HTERT RPE-1 (cell line): ENCODE results near the gene MAN2B1.
"Not testable (repeated sequence)": the region's sequence is repeated elsewhere in the genome, so short reads cannot be mapped to it uniquely, and the experiment has no call there.

Experiments used
- in situ Hi-C: fragments of 300-500 bp; cut with MboI; formaldehyde crosslinking; loops from 4 replicates; pipeline ENCODE4 v1.14.3; 2020; ENCODE audit warnings: low sequenced_read_pairs

Gene MAN2B1

DNA sequence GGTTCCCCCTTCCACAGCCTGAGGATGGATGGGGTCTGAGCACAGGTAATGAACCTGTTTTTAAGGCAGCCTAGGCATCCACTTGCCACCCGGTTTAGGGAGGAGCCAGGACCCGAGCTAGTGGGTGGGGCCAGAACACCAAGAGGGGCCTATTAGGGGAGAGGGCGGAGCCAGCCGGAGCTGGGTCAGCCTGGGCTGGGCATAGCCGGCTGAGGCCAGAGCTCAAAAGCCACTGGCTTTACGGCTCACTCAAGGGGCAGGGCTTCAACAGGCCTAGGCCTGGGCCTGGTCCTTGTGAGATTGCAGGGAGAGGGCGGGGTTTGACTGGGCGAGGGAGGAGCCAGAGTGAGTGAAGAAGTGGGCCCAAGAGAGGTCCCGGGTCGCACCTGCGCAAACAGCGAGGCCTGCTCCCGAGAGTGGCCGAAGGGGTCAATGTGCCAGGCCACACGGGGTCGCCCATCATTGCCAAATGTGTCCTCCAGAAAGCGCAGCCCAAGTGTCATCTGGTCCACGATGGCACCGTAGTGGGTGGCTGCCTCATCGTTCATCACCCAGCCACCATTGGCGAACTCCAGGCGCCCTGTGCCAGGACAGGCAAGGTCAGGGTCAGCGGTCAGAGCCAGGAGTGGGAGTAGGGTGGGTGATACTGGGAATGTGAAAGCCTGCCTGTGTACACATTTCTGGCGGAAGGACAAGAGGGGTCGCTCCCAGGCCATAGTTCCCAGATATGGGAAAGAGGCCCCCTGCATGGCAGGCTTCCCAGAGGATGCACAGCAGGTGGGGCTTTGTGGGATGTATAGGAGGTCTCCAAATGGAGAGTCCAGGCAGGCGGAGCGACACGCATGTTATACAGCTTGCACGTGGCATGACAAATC, 1.9 kb downstream of the MAN2B1 start:
- in situ Hi-C loops = no loop called here

DNA sequence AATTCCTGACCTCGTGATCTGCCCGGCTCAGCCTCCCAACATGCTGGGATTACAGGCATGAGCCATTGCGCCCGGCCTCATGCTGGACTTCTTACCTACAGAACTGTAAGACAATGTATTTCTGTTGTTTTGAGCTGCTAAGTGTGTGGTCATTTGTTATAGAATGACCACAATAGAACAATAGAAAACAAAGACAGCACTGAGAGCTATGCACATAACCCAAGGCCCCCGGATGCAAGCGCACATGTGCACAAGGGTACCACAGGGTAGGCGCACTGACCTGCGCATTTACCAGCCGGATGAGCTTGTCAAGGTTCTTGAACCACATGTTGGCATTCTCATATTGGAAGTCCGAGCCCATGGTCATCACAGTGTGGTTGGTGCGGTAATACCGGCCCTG, 5.6 kb downstream of the MAN2B1 start:
- in situ Hi-C loops = no loop called here

DNA sequence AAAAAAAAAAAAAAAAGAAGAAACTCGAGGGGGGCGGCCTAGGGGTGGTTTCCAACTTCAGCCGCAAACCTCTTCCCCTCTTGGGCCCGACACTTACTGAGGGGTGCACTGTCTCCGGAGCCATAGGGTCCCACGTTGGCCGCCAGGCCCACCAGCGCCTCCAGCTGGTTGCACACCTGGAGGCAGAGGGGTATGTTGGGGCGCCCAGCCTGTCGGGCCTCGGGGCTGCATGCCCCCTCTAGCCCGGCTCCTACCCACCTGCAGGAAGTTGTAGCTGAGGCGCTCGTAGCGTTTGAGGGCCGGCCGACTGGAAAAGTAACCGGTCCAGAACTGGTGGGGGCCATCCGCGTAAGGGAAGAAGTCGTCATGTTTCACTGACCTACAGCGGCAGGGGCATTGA, 8.6 kb downstream of the MAN2B1 start:
- in situ Hi-C loops = no loop called here

DNA sequence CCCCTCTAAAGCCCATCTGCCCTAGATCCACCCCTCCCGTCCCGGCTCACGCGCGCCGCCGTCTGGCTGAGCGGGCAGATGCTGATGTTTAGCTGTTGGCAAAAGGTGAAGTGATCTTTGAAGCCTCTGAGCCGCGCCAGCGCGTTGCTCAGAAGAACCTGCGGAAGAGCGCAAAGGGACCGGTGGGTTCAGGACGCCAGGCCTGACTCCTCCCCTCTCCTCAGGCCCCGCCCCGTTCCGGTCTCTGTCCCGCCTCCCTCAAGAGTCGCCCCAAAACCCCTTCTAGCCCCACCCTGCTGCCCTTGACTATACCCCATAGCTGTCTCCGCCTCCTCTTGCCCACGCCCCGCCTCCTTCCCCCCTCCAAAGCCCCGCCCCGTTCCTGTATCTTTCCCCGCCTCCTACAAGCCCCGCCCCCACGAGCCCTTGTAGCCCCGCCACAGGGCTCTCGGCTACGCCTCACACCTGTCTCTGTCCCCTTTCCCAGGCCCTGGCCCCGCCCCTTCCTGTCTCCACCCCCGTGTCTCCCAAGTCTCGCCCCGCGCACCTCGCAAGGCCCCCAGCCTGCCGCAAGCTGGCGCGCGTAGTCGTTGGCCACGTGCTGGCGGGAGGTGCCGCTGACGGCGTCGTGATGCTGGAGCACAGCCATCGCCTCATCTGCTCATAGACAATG, 9.5 kb downstream of the MAN2B1 start:
- in situ Hi-C loops = no loop called here

DNA sequence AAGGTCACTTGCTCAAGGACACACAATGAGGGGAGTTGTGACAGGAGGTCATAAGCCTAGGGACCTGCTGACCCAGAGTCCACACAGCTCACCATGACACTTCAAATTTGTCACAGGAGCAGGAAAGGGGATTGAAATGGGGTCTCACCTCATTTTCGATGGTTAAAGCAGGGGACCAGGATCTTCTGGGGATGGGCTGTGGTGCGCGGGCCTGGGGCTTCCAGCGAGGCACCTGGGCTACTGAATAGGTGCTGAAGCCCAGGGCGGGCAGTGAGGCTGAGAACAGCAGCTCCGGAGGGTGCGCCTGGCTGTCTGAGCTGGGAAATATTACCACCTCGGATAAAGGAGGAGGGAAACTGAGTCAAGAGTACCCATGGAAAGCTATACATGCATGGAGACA, 11.0 kb downstream of the MAN2B1 start:
- in situ Hi-C loops = no loop called here

DNA sequence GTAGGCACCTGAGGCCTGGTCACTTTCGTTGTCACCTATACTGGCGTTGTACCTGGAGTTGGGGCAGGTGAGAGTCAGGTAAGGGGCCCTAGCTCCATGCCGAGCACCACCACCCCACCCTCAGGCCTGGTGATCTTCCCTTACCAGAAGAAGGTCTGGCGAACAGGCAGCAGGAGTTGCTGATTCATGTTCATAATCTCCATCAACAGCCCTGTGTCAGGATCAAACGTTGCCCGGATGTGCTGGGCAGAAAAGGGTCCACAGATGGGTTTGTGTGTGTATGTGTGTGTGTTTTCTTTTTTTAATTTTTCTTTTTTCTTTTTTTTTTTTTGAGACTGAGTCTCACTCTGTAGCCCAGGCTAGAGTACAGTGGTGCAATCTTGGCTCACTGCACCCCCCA, 14.3 kb downstream of the MAN2B1 start:
- in situ Hi-C loops = no loop called here

DNA sequence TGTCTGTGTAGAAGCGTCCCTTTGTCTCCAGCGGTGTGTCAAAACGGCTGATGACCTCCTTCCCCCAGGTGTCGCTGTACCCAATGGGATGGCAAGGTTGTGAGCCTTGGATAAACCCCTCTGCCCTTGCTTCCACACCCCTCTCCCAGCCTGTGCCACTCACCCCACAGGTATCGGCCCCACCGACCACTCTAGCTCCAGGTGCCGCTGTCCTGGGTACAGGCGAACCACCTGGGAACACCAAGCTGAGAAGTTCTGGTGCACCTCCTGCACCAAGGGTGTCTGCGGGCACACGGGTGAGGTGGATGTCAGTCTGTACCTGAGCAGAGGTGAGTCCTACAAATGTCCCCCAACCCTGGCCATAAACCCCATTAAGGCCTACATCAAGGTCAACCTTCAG, 16.6 kb downstream of the MAN2B1 start:
- in situ Hi-C loops = no loop called here

DNA sequence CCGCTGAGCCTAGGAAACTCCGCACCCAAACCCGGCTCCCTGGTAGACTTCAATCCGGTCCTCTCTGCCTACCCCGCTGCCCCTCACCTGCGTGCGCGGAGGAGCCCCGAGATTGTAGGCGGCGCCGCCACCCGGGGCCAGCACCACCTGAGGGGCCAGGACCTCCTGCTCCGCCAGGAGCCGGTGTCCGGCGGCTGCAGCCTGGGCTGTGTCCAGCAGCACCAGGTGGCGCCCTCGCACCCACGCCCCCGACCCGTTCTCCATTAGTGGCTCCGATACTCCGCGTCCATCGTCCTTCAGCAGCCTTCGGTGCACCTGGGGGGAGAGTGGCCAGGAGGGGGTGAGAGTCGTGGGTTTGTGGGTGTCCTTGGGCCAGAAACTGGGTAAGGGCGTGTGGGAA, 18.5 kb downstream of the MAN2B1 start:
- in situ Hi-C loops = no loop called here

DNA sequence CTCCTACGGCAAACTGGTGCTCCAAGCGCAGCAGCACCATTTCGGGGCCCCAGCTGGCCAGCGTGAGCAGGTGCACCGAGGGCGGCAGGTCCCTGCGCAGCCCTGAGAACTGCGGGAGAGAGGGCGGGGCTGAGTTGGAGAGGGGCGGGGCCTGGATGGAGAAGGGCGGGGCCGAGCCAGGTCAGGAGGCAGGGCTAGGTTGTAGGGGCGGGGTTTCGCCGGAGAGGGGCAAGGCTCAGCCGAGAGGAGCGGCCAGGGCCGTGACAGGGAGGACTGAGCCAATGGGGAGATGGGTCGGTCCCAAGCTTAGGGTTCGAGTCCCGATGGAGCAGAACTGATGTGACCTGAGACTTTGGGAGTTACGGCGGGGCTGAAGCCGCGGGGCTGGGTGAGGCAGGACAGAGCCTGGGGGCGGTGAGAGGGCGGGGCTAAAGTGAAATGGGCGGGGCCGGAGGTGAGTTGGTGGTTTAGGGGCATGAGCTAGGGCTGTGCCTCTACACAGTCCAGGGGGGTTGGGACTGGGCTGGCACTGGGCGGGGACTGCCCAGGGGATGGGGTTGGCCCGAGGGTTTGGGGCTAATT, 19.0 kb downstream of the MAN2B1 start:
- in situ Hi-C loops = no loop called here

DNA sequence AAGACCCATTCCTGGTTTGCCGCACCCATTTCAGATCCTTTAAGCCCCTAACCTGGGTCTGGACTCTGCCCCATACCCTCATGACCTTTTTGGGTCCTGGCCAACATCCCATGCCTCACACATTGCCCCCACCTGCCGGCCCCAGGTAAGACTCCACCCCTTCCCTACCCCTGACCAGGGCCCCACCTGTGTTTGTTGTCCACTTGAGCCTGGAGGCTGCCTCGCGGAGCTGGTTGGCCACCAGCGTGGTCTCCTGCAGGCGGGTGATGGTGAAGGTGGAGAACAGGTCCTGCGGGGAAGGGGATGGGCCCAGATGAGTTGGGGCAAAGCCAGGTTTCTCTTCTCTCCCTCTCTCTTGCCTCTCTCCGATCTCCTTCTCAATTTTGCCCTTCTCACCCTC, 19.5 kb downstream of the MAN2B1 start:
- in situ Hi-C loops = no loop called here

DNA sequence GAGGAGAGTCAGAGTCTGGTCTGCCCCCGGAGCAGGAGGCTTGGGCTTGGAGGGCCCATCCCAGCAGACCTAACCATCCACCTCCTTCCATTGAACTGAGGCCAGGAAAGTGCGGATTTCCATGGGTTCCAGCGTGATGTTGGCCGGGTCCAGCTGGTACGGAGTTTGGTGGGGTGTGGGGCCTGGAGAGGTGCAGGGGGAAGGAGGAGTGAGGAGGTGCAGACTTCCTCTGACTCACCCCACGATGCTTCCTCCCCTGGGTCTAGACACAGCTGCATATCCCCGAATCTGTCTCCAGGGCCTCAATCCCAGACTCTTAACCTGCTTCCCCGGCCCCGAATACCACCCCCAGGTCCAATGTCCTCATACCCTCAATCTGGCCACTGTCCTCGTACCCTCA, 20.0 kb downstream of the MAN2B1 start:
- in situ Hi-C loops = no loop called here

DNA sequence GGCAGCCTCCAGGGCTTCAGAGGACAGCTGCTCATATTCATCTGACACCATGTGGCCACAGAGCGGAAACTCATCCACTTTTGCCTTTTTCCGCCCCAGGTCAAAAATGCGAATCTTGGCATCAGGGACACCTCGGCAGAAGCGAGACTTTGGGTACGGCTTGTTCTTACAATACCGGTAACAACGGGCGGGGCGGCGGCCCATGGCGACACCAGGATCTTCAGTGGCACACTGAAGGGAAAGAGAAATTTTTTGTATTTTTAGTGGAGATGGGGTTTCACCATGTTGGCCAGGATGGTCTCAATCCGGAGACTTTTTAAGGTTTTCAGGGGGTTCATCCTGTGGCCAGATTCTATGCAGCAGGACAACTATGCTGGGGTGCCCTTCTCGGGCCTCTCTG, 22.8 kb downstream of the MAN2B1 start:
- in situ Hi-C loops = not testable (repeated sequence)

DNA sequence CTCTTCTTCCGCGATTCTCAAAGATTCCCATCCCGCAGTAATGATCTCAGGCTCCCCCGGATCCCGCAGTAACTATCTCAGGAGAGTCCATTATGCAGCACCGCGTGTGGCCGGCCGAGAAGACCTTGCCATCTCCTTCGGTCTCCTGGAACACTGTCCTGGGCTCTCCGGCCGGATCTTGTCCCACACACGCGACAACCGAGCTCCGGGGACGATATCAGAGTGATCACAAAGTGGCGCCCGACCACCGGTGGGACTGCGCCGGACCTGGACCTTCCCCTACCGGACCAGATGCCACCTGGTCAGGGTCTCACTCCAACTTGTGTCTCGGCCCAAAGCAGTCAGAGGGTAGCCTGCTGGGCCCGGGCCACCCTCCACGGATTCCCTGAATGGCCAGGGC, 24.0 kb downstream of the MAN2B1 start:
- in situ Hi-C loops = no loop called here

DNA sequence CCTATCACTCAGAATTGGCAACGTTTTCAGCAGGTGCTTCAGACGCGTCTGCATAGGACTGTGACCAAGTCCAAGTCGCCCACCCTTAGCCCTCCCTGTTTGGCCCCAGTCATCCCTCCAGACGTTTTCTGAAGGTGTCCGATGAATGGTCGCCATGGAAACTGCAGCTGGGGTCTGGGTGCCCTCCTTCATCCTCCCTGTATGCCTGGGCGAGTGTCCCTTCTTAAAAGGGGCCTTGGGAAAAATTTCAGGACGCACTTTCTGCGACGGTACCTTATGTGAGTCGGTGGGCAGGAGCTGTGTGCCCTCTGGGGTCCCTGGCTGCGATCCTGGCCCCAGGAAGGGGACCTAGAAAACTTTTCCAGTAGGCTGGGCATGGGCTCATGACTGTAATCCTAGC, 25.1 kb downstream of the MAN2B1 start:
- in situ Hi-C loops = no loop called here

DNA sequence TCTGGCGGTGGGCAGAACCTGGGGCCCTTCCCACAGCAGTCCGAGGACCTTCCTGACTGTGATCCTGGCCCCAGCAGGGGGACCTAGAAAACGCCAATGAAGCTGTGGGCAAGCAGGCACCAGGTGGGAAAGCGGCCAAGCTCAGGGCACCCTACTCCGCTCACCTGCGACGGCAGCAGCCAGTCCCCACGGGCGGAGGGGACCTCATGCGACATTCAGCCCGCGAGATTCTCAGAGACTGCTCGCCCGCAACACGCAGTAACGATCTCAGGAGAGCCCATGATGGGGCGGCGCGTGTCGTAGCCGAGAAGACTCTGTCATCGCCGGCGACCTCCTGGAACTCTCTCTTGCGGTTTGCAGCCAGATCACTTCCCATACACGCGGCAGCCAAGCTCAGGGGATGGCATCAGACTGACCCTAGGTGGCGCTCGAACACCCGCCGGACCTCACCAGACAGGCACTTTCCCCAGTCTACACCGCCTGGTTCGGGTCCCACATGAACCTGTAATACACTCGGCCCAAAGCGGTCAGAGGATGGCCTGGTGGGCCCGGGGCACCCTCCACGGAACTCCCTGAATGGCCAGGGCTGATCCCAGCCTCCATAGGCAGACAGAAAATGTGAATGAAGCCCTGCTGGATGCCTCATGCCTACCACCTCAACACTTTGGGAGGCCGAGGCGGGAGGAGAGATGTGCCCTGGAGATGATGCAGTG, 26.5 kb downstream of the MAN2B1 start:
- in situ Hi-C loops = no loop called here

DNA sequence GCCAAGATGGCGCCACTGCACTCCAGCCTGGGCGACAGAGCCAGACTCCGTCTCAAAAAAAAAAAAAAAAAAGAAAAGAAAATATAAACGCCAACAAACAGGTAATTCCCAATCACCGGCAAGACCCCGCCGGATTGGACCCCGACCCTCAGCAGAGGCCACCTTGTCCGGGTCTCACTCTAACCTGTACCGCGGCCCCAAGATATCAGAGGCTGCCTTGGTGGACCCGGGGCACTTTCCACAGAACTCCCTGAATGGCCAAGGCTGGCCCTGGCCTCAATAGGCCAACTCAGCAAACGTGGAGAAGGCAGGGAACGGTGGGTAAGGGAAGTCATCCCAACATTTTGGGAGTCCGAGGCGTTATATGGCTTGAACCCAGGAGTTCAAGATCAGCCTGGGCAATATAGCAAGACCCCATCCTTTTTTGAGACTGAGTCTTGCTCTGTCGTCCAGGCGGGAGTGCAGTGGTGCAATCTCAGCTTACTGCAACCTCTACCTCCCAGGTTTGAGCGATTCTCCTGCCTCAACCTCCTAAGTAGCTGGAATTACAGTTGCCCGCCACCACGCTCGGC, 27.8 kb downstream of the MAN2B1 start:
- in situ Hi-C loops = no loop called here

DNA sequence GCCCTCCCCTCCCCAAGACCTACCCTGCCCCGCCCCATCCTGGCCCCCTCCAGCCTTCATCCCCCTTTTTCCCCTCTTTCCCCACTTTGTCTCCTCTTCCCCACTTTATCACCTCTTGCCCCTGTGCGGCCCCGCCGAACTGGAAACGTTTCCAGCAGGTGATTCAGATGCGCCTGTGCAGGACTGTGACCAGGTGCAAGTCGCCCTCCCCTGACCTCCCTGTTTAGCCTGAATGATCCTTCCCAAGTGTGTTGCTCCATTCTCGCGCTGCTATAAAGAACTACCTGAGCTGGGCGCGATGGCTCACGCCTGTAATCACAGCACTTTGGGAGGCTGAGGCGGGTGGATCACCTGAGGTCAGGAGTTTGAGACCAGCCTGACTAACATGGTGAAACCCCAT, 29.9 kb downstream of the MAN2B1 start:
- in situ Hi-C loops = no loop called here

DNA sequence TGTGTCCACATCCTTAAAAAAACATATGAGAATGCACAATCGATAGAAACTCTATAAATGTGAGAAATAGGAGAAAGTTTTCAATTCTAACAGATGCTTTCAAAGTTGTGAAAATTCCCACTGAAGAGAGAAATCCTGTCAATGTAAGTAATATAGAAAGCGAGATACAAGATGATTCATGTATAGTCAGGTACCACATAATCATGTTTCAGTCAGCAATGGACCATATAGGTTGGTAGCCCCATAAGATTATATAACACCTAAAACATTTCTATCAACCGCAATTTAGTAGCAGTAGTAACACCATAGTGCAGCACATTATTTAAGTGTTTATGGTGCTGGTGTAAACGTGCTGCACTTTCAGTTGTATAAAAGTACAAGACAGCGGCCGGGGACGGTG, 37.3 kb downstream of the MAN2B1 start:
- in situ Hi-C loops = no loop called here

DNA sequence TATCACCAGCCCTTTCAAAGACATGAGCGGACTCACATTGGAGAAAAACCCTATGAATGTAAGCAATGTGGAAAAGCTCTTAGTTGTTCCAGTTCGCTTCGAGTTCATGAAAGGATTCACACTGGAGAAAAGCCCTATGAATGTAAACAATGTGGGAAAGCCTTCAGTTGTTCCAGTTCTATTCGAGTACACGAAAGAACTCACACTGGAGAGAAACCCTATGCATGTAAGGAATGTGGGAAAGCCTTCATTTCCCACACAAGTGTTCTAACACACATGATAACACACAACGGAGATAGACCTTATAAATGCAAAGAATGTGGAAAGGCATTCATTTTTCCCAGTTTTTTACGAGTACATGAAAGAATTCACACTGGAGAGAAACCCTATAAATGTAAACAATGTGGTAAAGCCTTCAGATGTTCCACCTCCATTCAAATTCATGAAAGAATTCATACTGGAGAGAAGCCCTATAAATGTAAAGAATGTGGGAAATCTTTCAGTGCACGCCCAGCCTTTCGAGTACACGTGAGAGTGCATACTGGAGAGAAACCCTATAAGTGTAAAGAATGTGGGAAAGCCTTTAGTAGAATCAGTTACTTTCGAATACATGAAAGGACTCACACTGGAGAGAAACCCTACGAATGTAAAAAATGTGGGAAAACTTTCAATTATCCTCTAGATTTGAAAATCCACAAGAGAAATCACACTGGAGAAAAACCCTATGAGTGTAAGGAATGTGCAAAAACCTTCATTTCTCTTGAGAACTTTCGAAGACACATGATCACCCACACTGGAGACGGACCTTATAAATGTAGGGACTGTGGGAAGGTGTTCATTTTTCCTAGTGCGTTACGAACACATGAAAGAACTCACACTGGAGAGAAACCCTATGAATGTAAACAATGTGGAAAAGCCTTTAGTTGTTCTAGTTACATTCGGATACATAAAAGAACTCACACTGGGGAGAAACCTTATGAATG, 38.2 kb downstream of the MAN2B1 start:
- in situ Hi-C loops = no loop called here

DNA sequence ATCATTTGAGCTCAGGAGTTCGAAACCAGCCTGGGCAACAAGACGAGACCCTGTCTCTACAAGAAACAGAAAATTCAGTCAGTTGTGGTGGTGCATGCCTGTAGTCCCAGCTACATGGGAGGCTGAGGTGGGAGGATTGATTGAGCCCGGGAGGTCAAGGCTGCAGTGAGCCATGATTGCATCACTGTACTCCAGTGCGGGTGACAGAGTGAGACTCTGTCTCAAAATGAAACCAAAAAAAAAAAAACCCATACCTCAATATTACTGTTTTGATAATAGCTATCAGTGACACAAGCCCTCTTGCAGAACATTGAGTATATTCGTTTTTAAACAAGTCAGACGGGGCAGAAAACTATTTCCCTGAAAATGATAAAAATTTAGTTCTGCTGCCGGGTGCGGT, 39.6 kb downstream of the MAN2B1 start:
- in situ Hi-C loops = no loop called here
